HepG2 (cell line): Measurements from ENCODE around the gene TECPR1. TPM values are rescaled to one million over a fixed set of nuclear protein-coding genes. Genes with fewer than 3 reads are reported as not detected.

Experiments used
- ATAC-seq: fragments of 200-7000 bp; cut with Tn5 transposase; 3 replicates; pipeline ENCODE4 v1.9.1; 2020; ENCODE audit warnings: mild to moderate bottlenecking, moderate library complexity
- BruUV-seq: library from RNA; stranded (reverse); fragments of 400-500 nt; replicated peaks from 2 replicates; lab custom pipeline; 2021; lab: Mats Ljungman, UMichigan
- CTCF ChIA-PET: fragments of 300-600 bp; formaldehyde crosslinking; extraction: SDS; loops from one replicate; lab custom pipeline; 2021; ENCODE audit warnings: low total read pairs, inconsistent platforms, low intra/inter-chr PET ratio; lab: Yijun Ruan, JAX
- POLR2A ChIA-PET: fragments of 350-600 bp; sonication (Branson Sonifier 250); formaldehyde crosslinking; loops from one replicate; lab custom pipeline; 2020; ENCODE audit warnings: antibody characterized with exemption, inconsistent platforms; lab: Yijun Ruan, JAX
- DNase-seq: peaks from one replicate; pipeline ENCODE4 v3.0.0-alpha.2; 2015; ENCODE audit warnings: low spot score
- FAIRE-seq: peaks from 3 replicates; lab custom pipeline; 2011; peaks lifted over from hg19 to GRCh38; lab: Jason Lieb, UNC
- H2AFZ ChIP-seq: one replicate; pipeline ENCODE4 v1.6.1; 2011; ENCODE audit warnings: low read length, inconsistent platforms
- H3K27ac ChIP-seq: fragments of 300-600 bp; 3 replicates; pipeline ENCODE4 v1.8.0; 2011; ENCODE audit warnings: mixed run types, mild to moderate bottlenecking, mixed read lengths, low read length, inconsistent platforms; ENCODE audit not compliant: insufficient read depth; ENCODE audit errors: extremely low read length
- H3K27me3 ChIP-seq, 2 experiments: fragments of 200-600 bp in 1 of 2; 2 replicates in 1 of 2; 3 replicates in 1 of 2; pipeline versions ENCODE4 v1.6.0 to v1.8.0; 2011; ENCODE audit warnings: low read length in 2 of 2, mild to moderate bottlenecking in 2 of 2, moderate library complexity in 2 of 2, inconsistent platforms in 1 of 2; ENCODE audit not compliant: insufficient read depth in 2 of 2, control insufficient read depth in 1 of 2
- H3K36me3 ChIP-seq, 2 experiments: fragments of 200-600 bp in 1 of 2; replicated peaks in 1 of 2; 2 replicates in 1 of 2; 3 replicates in 1 of 2; pipeline versions ENCODE4 v1.5.1 to v1.8.0; 2011; ENCODE audit warnings: low read length in 2 of 2, inconsistent platforms in 1 of 2; ENCODE audit not compliant: insufficient read depth in 2 of 2, control insufficient read depth in 1 of 2
- H3K4me1 ChIP-seq: 2 replicates; pipeline ENCODE4 v1.5.1; 2012; ENCODE audit warnings: low read length, inconsistent platforms; ENCODE audit not compliant: insufficient read depth
- H3K4me2 ChIP-seq: 2 replicates; pipeline ENCODE4 v1.6.0; 2011; ENCODE audit warnings: low read depth, low read length, inconsistent platforms
- H3K4me3 ChIP-seq, 3 experiments: fragments of 200-600 bp in 1 of 3; sonication (generic), shearing (Covaris generic) in 1 of 3; replicated peaks in 1 of 3; 2 replicates each; pipeline ENCODE4 v1.5.1; 2011 to 2016; ENCODE audit warnings: low read length in 3 of 3, inconsistent platforms in 2 of 3, low read depth in 2 of 3, mild to moderate bottlenecking in 2 of 3, control low read depth in 1 of 3, mixed read lengths in 1 of 3; ENCODE audit not compliant: insufficient read depth in 1 of 3
- H3K79me2 ChIP-seq: one replicate; pipeline ENCODE4 v1.6.1; 2011; ENCODE audit warnings: low read length, inconsistent platforms; ENCODE audit not compliant: insufficient read depth
- H3K9ac ChIP-seq: 2 replicates; pipeline ENCODE4 v1.6.0; 2011; ENCODE audit warnings: mild to moderate bottlenecking, low read depth, low read length, inconsistent platforms; ENCODE audit not compliant: insufficient read depth
- H3K9me3 ChIP-seq: 2 replicates; pipeline ENCODE4 v1.5.1; 2012; ENCODE audit warnings: mild to moderate bottlenecking, low read length
- H4K20me1 ChIP-seq: 2 replicates; pipeline ENCODE4 v1.6.0; 2011; ENCODE audit warnings: inconsistent platforms, mild to moderate bottlenecking, low read length, moderate library complexity; ENCODE audit not compliant: insufficient read depth
- KDM5B ChIP-seq: sonication (generic); formaldehyde crosslinking; IDR thresholded peaks from 2 replicates; pipeline ENCODE4 v1.4.0; 2020; ENCODE audit warnings: missing genetic modification reagents, mild to moderate bottlenecking, borderline replicate concordance
- MED8 ChIP-seq: sonication (generic); formaldehyde crosslinking; IDR thresholded peaks from 2 replicates; pipeline ENCODE4 v1.8.1; 2023; ENCODE audit warnings: mild to moderate bottlenecking, missing genetic modification reagents; ENCODE audit not compliant: insufficient replicate concordance
- SALL1 ChIP-seq: sonication (generic); formaldehyde crosslinking; IDR thresholded peaks from 2 replicates; pipeline ENCODE4 v1.8.0; 2022; ENCODE audit warnings: mild to moderate bottlenecking, missing genetic modification reagents
- SOX6 ChIP-seq, 2 experiments: fragments of 450-650 bp in 1 of 2; sonication (generic) in 1 of 2; formaldehyde crosslinking in 1 of 2; IDR thresholded peaks; 2 replicates each; pipeline versions ENCODE4 v1.4.0 to v1.6.1; 2017 to 2020; ENCODE audit warnings: antibody characterized with exemption in 1 of 2, mild to moderate bottlenecking in 1 of 2, missing genetic modification reagents in 1 of 2
- ZBTB4 ChIP-seq: sonication (generic); formaldehyde crosslinking; IDR thresholded peaks from 2 replicates; pipeline ENCODE4 v1.4.0; 2020; ENCODE audit warnings: missing genetic modification reagents, mild to moderate bottlenecking, borderline replicate concordance
- ZNF343 ChIP-seq: sonication (generic); formaldehyde crosslinking; IDR thresholded peaks from 2 replicates; pipeline ENCODE4 v1.4.0; 2020; ENCODE audit warnings: mild to moderate bottlenecking, missing genetic modification reagents
- ZNF546 ChIP-seq: sonication (generic); formaldehyde crosslinking; conservative IDR thresholded peaks from 2 replicates; pipeline ENCODE4 v1.8.1; 2023; ENCODE audit warnings: mild to moderate bottlenecking, missing genetic modification reagents
- ZNF550 ChIP-seq: sonication (generic); formaldehyde crosslinking; IDR thresholded peaks from 2 replicates; pipeline ENCODE4 v1.4.0; 2020; ENCODE audit warnings: mild to moderate bottlenecking, missing genetic modification reagents, borderline replicate concordance
- WGBS: methylation state at CpG from one replicate; pipeline ENCODE4 v1.1.6; 2017; ENCODE audit warnings: low lambda C conversion rate; 5-methylcytosine and 5-hydroxymethylcytosine counted together
- in situ Hi-C: cut with HindIII; loops from 2 replicates; pipeline ENCODE4 v1.10.0; 2017; ENCODE audit warnings: low pct_unique_long_range_greater_than_20kb; ENCODE audit not compliant: extremely low pct_ligation_motif_present
- intact Hi-C: fragments of 100-400 bp; cut with micrococcal nuclease; formaldehyde crosslinking; loops from one replicate; pipeline ENCODE4 v1.10.0; 2022; ENCODE audit not compliant: unreplicated experiment
- polyA plus RNA-seq, 8 experiments: library from polyadenylated mRNA; depleted of rRNA in 3 of 8; stranded (reverse) in 7 of 8; unstranded in 1 of 8; fragments of >200 nt; fragmentation: Illumina TruSeq in 4 of 8; extraction: Trizol in 4 of 8; gene quantifications; 2 replicates each; pipeline versions ENCODE4 v1.2.1 to v1.2.3, GENCODE V29; 2011 to 2016; ENCODE audit warnings: low read depth in 4 of 8, missing spikeins in 1 of 8, mixed read lengths in 1 of 8; ENCODE audit not compliant: insufficient read depth in 1 of 8
- total RNA-seq, 5 experiments: library from RNA; depleted of rRNA; stranded (reverse); fragments of >200 nt; fragmentation: Illumina TruSeq; extraction: Trizol; gene quantifications; 2 replicates each; pipeline ENCODE4 v1.2.3, GENCODE V29; 2016; ENCODE audit warnings: low read depth in 1 of 5

TECPR1 gene
- total and polyA plus RNA-seq, 2 of the 13 experiments (the other 11 are each of a cell fraction or from before 2014, with no cell fraction given), result 2.3 to 6.3 TPM

DNA sequence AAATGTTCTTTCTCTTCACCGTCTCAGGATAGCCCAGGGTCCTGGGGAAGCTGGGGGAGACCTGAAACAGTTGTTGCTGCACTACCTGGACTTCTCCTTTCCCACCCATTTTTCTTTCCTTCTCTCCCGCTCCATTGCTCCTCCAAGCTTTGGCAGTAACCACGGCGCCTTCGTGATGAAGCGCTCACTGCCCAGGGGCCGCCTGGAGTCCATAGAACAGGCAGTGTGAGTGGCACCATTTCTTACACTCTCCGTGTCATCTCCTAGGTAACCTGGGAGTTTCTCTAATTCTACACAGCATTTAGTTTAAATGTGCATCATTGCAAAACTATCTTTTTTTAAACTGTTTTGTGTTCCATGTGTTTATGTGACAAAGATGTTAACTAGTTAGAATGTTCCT, 81.1 kb downstream of the TECPR1 start (continued):
- TF ChIP-seq SALL1 (CRISPR knock-in tag), result no peak
- TF ChIP-seq MED8 (CRISPR knock-in tag), result no peak
- TF ChIP-seq ZNF343 (CRISPR knock-in tag), result no peak
- no peak for TF ChIP-seq ZNF546 (CRISPR knock-in tag)
- no peak for TF ChIP-seq KDM5B (CRISPR knock-in tag)

GRCh38 chr7:98168904-98169621, 83.0 kb downstream of the TECPR1 start:
- H3K4me1 ChIP-seq, result no peaks in the 10 kb centered on the region
- ChIA-PET POLR2A (interaction anchor here (1.3 kb wide), 1 partner anchor 148 kb away, joined by 4 read pairs; no protein-coding TSS in a partner anchor), CTCF (interaction anchor here (1.4 to 5.4 kb wide), 2 partner anchors 63 to 147 kb away, joined by 18 to 68 read pairs; partner anchors contain the start of gene LMTK2)
- no peak overlapping the region for H3K27ac ChIP-seq
- DNase-seq, result no peak
- in situ Hi-C loops (loop anchor here (10.0 kb wide), 1 partner anchor 64 kb away; the partner anchor contains the start of gene LMTK2), intact Hi-C loops (loop anchor here (1.0 kb wide), 1 partner anchor 148 kb away; no protein-coding TSS in a partner anchor)
- ATAC-seq, result no peak
- 96% methylated on average over 5 of the region's 5 CpGs for WGBS
- no peak overlapping the region for H3K4me3 ChIP-seq
- no peak for TF ChIP-seq ZBTB4 (CRISPR knock-in tag)
- no peak for TF ChIP-seq ZNF550 (CRISPR knock-in tag)
- no peak for TF ChIP-seq SOX6 (IDR thresholded peaks at IDR 0.05)
- no peak for TF ChIP-seq SOX6 (CRISPR knock-in tag; IDR thresholded peaks at IDR 0.05)
- H3K4me2 ChIP-seq, result no peak overlapping the region
- H3K9me3 ChIP-seq, result no peaks in the 10 kb centered on the region
- no TSS peak for BruUV-seq
- no peak overlapping the region for H2AFZ ChIP-seq
- H3K79me2 ChIP-seq, result no peaks in the 10 kb centered on the region
- H3K9ac ChIP-seq, result no peak overlapping the region
- no peak for FAIRE-seq
- peaks cover 10 to 34% of the 10 kb centered on the region in 2 experiments for H3K36me3 ChIP-seq
- peaks cover 25% of the 10 kb centered on the region for H4K20me1 ChIP-seq
- H3K27me3 ChIP-seq, result no peaks in the 10 kb centered on the region
